H9 (cell line): ENCODE results near the gene SOCS6. TPM values are rescaled to one million over a fixed set of nuclear protein-coding genes. Genes with fewer than 3 reads are reported as not detected.

Experiments
- DNase-seq: peaks from one replicate; pipeline ENCODE4 v3.0.0-alpha.2; 2017
- H2AFZ ChIP-seq: one replicate; pipeline ENCODE4 v1.6.1; 2013; ENCODE audit warnings: mild to moderate bottlenecking, low read length, control low read depth, moderate library complexity
- H2AK5ac ChIP-seq: 2 replicates; pipeline ENCODE4 v1.6.1; 2013; ENCODE audit warnings: low read length, control low read depth, mixed read lengths; ENCODE audit not compliant: insufficient read length
- H2BK120ac ChIP-seq: one replicate; pipeline ENCODE4 v1.6.1; 2013; ENCODE audit warnings: low read depth, mild to moderate bottlenecking, low read length, control low read depth, inconsistent platforms; ENCODE audit not compliant: poor library complexity, severe bottlenecking
- H2BK12ac ChIP-seq: 2 replicates; pipeline ENCODE4 v1.6.1; 2013; ENCODE audit warnings: low read length, control low read depth, mixed read lengths, low read depth; ENCODE audit not compliant: insufficient read length
- H2BK15ac ChIP-seq: 2 replicates; pipeline ENCODE4 v1.6.1; 2013; ENCODE audit warnings: low read depth, low read length, control low read depth
- H2BK20ac ChIP-seq: one replicate; pipeline ENCODE4 v1.6.1; 2013; ENCODE audit warnings: low read depth, mild to moderate bottlenecking, low read length, control low read depth, inconsistent platforms; ENCODE audit not compliant: poor library complexity, severe bottlenecking
- H2BK5ac ChIP-seq: 2 replicates; pipeline ENCODE4 v1.6.1; 2013; ENCODE audit warnings: low read length, control low read depth, mixed read lengths; ENCODE audit not compliant: insufficient read length
- H3K14ac ChIP-seq: 2 replicates; pipeline ENCODE4 v1.6.1; 2013; ENCODE audit warnings: low read length, control low read depth; ENCODE audit not compliant: insufficient read depth
- H3K18ac ChIP-seq: 2 replicates; pipeline ENCODE4 v1.6.1; 2013; ENCODE audit warnings: low read depth, mild to moderate bottlenecking, mixed read lengths, low read length, control low read depth; ENCODE audit not compliant: insufficient read length
- H3K23ac ChIP-seq: 2 replicates; pipeline ENCODE4 v1.6.1; 2013; ENCODE audit warnings: low read length, control low read depth, mixed read lengths, low read depth; ENCODE audit not compliant: insufficient read length
- H3K23me2 ChIP-seq: 2 replicates; pipeline ENCODE4 v1.6.1; 2013; ENCODE audit warnings: low read depth, mild to moderate bottlenecking, mixed read lengths, low read length, control low read depth; ENCODE audit not compliant: insufficient read length, poor library complexity, severe bottlenecking
- H3K27ac ChIP-seq: 2 replicates; pipeline ENCODE4 v1.5.1; 2013; ENCODE audit warnings: low read length, control low read depth, mixed read lengths, low read depth; ENCODE audit not compliant: insufficient read length
- H3K27me3 ChIP-seq: 2 replicates; pipeline ENCODE4 v1.6.1; 2013; ENCODE audit warnings: low read length, control low read depth, inconsistent platforms; ENCODE audit not compliant: insufficient read depth
- H3K4ac ChIP-seq: 2 replicates; pipeline ENCODE4 v1.6.1; 2013; ENCODE audit warnings: low read depth, mild to moderate bottlenecking, control low read depth, inconsistent platforms, low read length, moderate library complexity
- H3K4me1 ChIP-seq: 2 replicates; pipeline ENCODE4 v1.6.1; 2013; ENCODE audit warnings: low read length, control low read depth, inconsistent platforms; ENCODE audit not compliant: insufficient read depth
- H3K4me2 ChIP-seq: 2 replicates; pipeline ENCODE4 v1.6.1; 2013; ENCODE audit warnings: low read length, control low read depth, mixed read lengths; ENCODE audit not compliant: insufficient read length, insufficient read depth
- H3K56ac ChIP-seq: 2 replicates; pipeline ENCODE4 v1.6.1; 2013; ENCODE audit warnings: low read depth, mild to moderate bottlenecking, mixed read lengths, low read length, control low read depth; ENCODE audit not compliant: insufficient read length
- H3K79me1 ChIP-seq: 2 replicates; pipeline ENCODE4 v1.6.1; 2013; ENCODE audit warnings: low read depth, mild to moderate bottlenecking, moderate library complexity, low read length, control low read depth, inconsistent platforms; ENCODE audit not compliant: insufficient read depth, poor library complexity, severe bottlenecking
- H3K79me2 ChIP-seq: 2 replicates; pipeline ENCODE4 v1.6.1; 2013; ENCODE audit warnings: low read length, control low read depth, inconsistent platforms; ENCODE audit not compliant: insufficient read depth
- H3K9ac ChIP-seq: 2 replicates; pipeline ENCODE4 v1.6.1; 2013; ENCODE audit warnings: low read length, control low read depth, mixed read lengths; ENCODE audit not compliant: insufficient read length; ENCODE audit errors: extremely low read depth
- H3K9me3 ChIP-seq: one replicate; pipeline ENCODE4 v1.6.1; 2013; ENCODE audit warnings: low read depth, low read length, inconsistent platforms; ENCODE audit not compliant: control insufficient read depth
- H3T11ph ChIP-seq: one replicate; pipeline ENCODE4 v1.6.1; 2013; ENCODE audit warnings: mild to moderate bottlenecking, low read length, control low read depth, inconsistent platforms
- H4K20me1 ChIP-seq: one replicate; pipeline ENCODE4 v1.6.1; 2013; ENCODE audit not compliant: control insufficient read depth, insufficient read length, insufficient read depth
- H4K5ac ChIP-seq: 2 replicates; pipeline ENCODE4 v1.6.1; 2013; ENCODE audit warnings: low read depth, mild to moderate bottlenecking, mixed read lengths, low read length, control low read depth; ENCODE audit not compliant: insufficient read length
- H4K8ac ChIP-seq: replicated peaks from 2 replicates; pipeline ENCODE4 v1.6.1; 2013; ENCODE audit warnings: low read length, control low read depth, mixed read lengths, low read depth; ENCODE audit not compliant: insufficient read length
- H4K91ac ChIP-seq: 2 replicates; pipeline ENCODE4 v1.6.1; 2013; ENCODE audit warnings: low read depth, mild to moderate bottlenecking, moderate library complexity, mixed read lengths, low read length, control low read depth; ENCODE audit not compliant: insufficient read length
- H3K27ac Mint-ChIP-seq, 3 experiments: 2 replicates in 2 of 3; 3 replicates in 1 of 3; pipeline ENCODE4 v1.8.0; 2020 to 2021; ENCODE audit warnings: mixed read lengths in 3 of 3, mild to moderate bottlenecking in 1 of 3, moderate library complexity in 1 of 3
- H3K27me3 Mint-ChIP-seq: 2 replicates; pipeline ENCODE4 v1.8.0; 2021; ENCODE audit warnings: low read depth, mild to moderate bottlenecking, moderate library complexity, mixed read lengths
- H3K36me3 Mint-ChIP-seq, 3 experiments: 2 replicates in 2 of 3; 3 replicates in 1 of 3; pipeline ENCODE4 v1.8.0; 2020 to 2021; ENCODE audit warnings: low read depth in 3 of 3, mixed read lengths in 3 of 3; ENCODE audit not compliant: insufficient read depth in 1 of 3
- H3K4me1 Mint-ChIP-seq, 2 experiments: 2 replicates each; pipeline ENCODE4 v1.8.0; 2020; ENCODE audit warnings: mixed read lengths in 2 of 2
- H3K4me3 Mint-ChIP-seq, 2 experiments: 2 replicates in 1 of 2; 3 replicates in 1 of 2; pipeline ENCODE4 v1.8.0; 2020 to 2021; ENCODE audit warnings: mild to moderate bottlenecking in 2 of 2, mixed read lengths in 2 of 2, moderate library complexity in 1 of 2
- H3K9me3 Mint-ChIP-seq, 2 experiments: 2 replicates in 1 of 2; 3 replicates in 1 of 2; pipeline ENCODE4 v1.8.0; 2020; ENCODE audit warnings: mild to moderate bottlenecking in 2 of 2, mixed read lengths in 2 of 2, moderate library complexity in 1 of 2
- WGBS: extraction: QIAGEN DNeasy Blood & Tissue Kit; methylation state at CpG from one replicate; pipeline ENCODE4 v1.1.7; 2013; ENCODE audit warnings: missing lambda C conversion rate, low lambda C conversion rate, mixed read lengths; ENCODE audit not compliant: insufficient read length; ENCODE audit errors: extremely low coverage; 5-methylcytosine and 5-hydroxymethylcytosine counted together
- total RNA-seq: library from RNA; stranded (reverse); gene quantifications from 2 replicates; pipeline ENCODE4 v1.2.1, GENCODE V29; 2021
- TF ChIP-seq, protein P1 (sequence below): fragments of 200-600 bp; sonication (generic); conservative IDR thresholded peaks from 3 replicates; pipeline ENCODE4 v1.8.0; 2021; ENCODE audit warnings: antibody characterized with exemption, mild to moderate bottlenecking

The SOCS6 gene
- total RNA-seq, 1 experiment from 2014 or later, result 24.5 TPM

DNA sequence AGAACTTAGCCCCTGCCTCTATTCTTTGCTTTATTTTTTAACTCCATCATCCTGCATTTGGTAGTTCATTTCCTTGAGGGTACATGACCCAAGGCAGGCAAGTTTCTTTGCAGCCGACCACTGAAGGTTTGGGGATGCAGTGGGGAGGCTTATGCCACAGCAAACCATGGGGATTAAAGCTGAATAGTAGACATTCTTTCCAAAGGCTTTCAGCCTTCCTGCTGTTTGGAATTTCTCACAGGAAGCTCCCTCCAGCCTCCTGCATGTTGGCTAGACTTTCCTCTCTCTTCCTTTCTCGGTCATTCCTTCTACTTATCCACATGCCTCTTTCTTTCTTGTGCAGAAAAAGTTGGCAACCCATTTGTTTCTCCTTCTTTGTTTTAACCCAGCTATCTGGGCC lies 77.3 kb downstream of the SOCS6 start:
- Histone ChIP-seq H3K79me2 (no peaks in the 10 kb centered on the region), H3K18ac (no peak overlapping the region), H2BK120ac (no peak overlapping the region), H3K9ac (no peak overlapping the region), H4K8ac (no peak overlapping the region), H3K4me2 (no peak overlapping the region), H2BK20ac (no peak overlapping the region), H3K23me2 (no peaks in the 10 kb centered on the region), H4K91ac (no peak overlapping the region), H3K14ac (no peak overlapping the region), H3K79me1 (no peaks in the 10 kb centered on the region), H2AFZ (no peak overlapping the region), H3K4ac (no peak overlapping the region), H4K20me1 (no peaks in the 10 kb centered on the region), H2BK12ac (no peak overlapping the region), H4K5ac (no peak overlapping the region), H3K23ac (no peak overlapping the region), H3K56ac (no peak overlapping the region), H3K27me3 (no peaks in the 10 kb centered on the region), H3K27ac (peak overlapping the region; percentile 92), H2BK15ac (no peak overlapping the region), H3K4me1 (peaks cover 8% of the 10 kb centered on the region; the same call in 1 of the 2 replicates), H3T11ph (no peak overlapping the region), H2BK5ac (no peak overlapping the region), H3K9me3 (no peaks in the 10 kb centered on the region), H2AK5ac (no peak overlapping the region)
- peak overlapping the region; percentile 94 to 96 (median 95) for H3K27ac Mint-ChIP-seq
- WGBS, result no CpG with 5 or more reads among the region's 2 CpGs
- H3K36me3 Mint-ChIP-seq, result 0 out of 7 replicates have a peak, but pooled peaks cover 0 to 3% (median 0%) of the 10 kb centered on the region in 3 experiments
- peak; percentile 50 for DNase-seq
- peaks cover 31 to 33% of the 10 kb centered on the region in 2 experiments for H3K4me1 Mint-ChIP-seq
- TF ChIP-seq, protein P1, sequence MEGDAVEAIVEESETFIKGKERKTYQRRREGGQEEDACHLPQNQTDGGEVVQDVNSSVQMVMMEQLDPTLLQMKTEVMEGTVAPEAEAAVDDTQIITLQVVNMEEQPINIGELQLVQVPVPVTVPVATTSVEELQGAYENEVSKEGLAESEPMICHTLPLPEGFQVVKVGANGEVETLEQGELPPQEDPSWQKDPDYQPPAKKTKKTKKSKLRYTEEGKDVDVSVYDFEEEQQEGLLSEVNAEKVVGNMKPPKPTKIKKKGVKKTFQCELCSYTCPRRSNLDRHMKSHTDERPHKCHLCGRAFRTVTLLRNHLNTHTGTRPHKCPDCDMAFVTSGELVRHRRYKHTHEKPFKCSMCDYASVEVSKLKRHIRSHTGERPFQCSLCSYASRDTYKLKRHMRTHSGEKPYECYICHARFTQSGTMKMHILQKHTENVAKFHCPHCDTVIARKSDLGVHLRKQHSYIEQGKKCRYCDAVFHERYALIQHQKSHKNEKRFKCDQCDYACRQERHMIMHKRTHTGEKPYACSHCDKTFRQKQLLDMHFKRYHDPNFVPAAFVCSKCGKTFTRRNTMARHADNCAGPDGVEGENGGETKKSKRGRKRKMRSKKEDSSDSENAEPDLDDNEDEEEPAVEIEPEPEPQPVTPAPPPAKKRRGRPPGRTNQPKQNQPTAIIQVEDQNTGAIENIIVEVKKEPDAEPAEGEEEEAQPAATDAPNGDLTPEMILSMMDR, result no peak
- H3K27me3 Mint-ChIP-seq, result no peaks in the 10 kb centered on the region
- peak overlapping the region in 1 of 2 experiments; percentile 34; a peak in 1 of 5 replicates for H3K4me3 Mint-ChIP-seq
- no peaks in the 10 kb centered on the region; a peak in 1 of 5 replicates for H3K9me3 Mint-ChIP-seq
